HepG2 (cell line): ENCODE data around the gene RBBP8NL. TPM values are rescaled to one million over a fixed set of nuclear protein-coding genes. Genes with fewer than 3 reads are reported as not detected.
A peak's percentile ranks its signal among the peaks of the same experiment; 100 is the strongest.

Source experiments
- JARID2 ChIP-seq: sonication (generic); formaldehyde crosslinking; IDR thresholded peaks from 2 replicates; pipeline ENCODE4 v1.8.1; 2023; ENCODE audit warnings: missing genetic modification reagents, inconsistent platforms; ENCODE audit not compliant: insufficient replicate concordance
- MEIS1 ChIP-seq: sonication (generic); formaldehyde crosslinking; IDR thresholded peaks from 2 replicates; pipeline ENCODE4 v1.9.0; 2021; ENCODE audit warnings: mild to moderate bottlenecking, missing genetic modification reagents, moderate library complexity, borderline replicate concordance
- MEIS2 ChIP-seq: sonication (generic); formaldehyde crosslinking; IDR thresholded peaks from 2 replicates; pipeline ENCODE4 v1.9.0; 2021; ENCODE audit warnings: mild to moderate bottlenecking, missing genetic modification reagents
- NR1H2 ChIP-seq: sonication (generic); formaldehyde crosslinking; IDR thresholded peaks from 2 replicates; pipeline ENCODE4 v1.8.1; 2022; ENCODE audit warnings: low read depth, missing genetic modification reagents, borderline replicate concordance
- PRPF4 ChIP-seq: fragments of 200-400 bp; formaldehyde crosslinking; IDR thresholded peaks from 2 replicates; pipeline ENCODE4 v1.6.1; 2016; ENCODE audit warnings: low read length, low read depth; ENCODE audit not compliant: poor library complexity, severe bottlenecking
- RELA ChIP-seq: sonication (generic); formaldehyde crosslinking; IDR thresholded peaks from 2 replicates; pipeline ENCODE4 v1.4.0; 2020; ENCODE audit warnings: missing genetic modification reagents
- RXRA ChIP-seq: sonication (generic); formaldehyde crosslinking; IDR thresholded peaks from 2 replicates; pipeline ENCODE4 v1.5.1; 2020; ENCODE audit warnings: missing genetic modification reagents
- SP140L ChIP-seq: sonication (generic); formaldehyde crosslinking; IDR thresholded peaks from 2 replicates; pipeline ENCODE4 v1.4.0; 2020; ENCODE audit warnings: missing genetic modification reagents, borderline replicate concordance
- ZFAT ChIP-seq: sonication (generic); formaldehyde crosslinking; conservative IDR thresholded peaks from 2 replicates; pipeline ENCODE4 v1.8.1; 2023; ENCODE audit warnings: missing genetic modification reagents, inconsistent platforms
- ZNF264 ChIP-seq: sonication (generic); formaldehyde crosslinking; IDR thresholded peaks from 2 replicates; pipeline ENCODE4 v1.4.0; 2020; ENCODE audit warnings: missing genetic modification reagents
- ZNF850 ChIP-seq: sonication (generic); formaldehyde crosslinking; conservative IDR thresholded peaks from 2 replicates; pipeline ENCODE4 v1.9.0; 2021; ENCODE audit warnings: mild to moderate bottlenecking, missing genetic modification reagents
- polyA plus RNA-seq, 8 experiments: library from polyadenylated mRNA; depleted of rRNA in 3 of 8; stranded (reverse) in 7 of 8; unstranded in 1 of 8; fragments of >200 nt; fragmentation: Illumina TruSeq in 4 of 8; extraction: Trizol in 4 of 8; gene quantifications; 2 replicates each; pipeline versions ENCODE4 v1.2.1 to v1.2.3, GENCODE V29; 2011 to 2016; ENCODE audit warnings: low read depth in 4 of 8, missing spikeins in 1 of 8, mixed read lengths in 1 of 8; ENCODE audit not compliant: insufficient read depth in 1 of 8
- total RNA-seq, 5 experiments: library from RNA; depleted of rRNA; stranded (reverse); fragments of >200 nt; fragmentation: Illumina TruSeq; extraction: Trizol; gene quantifications; 2 replicates each; pipeline ENCODE4 v1.2.3, GENCODE V29; 2016; ENCODE audit warnings: low read depth in 1 of 5
- TF ChIP-seq, protein P1 (sequence below), 2 experiments: fragments of 450-650 bp in 1 of 2; sonication (generic) in 1 of 2; formaldehyde crosslinking in 1 of 2; IDR thresholded peaks; 2 replicates each; pipeline versions ENCODE4 v1.6.1 to v1.8.0; 2016 to 2022; ENCODE audit warnings: antibody characterized with exemption in 1 of 2, mild to moderate bottlenecking in 1 of 2, missing genetic modification reagents in 1 of 2
- TF ChIP-seq, protein P2 (sequence below): sonication (generic); formaldehyde crosslinking; IDR thresholded peaks from 2 replicates; pipeline ENCODE4 v1.5.0; 2020; ENCODE audit warnings: missing genetic modification reagents
- TF ChIP-seq, protein P3 (sequence below): sonication (generic); formaldehyde crosslinking; IDR thresholded peaks from 2 replicates; pipeline ENCODE4 v1.5.0; 2020; ENCODE audit warnings: missing genetic modification reagents, mild to moderate bottlenecking, borderline replicate concordance

RBBP8NL gene
- total and polyA plus RNA-seq, 2 of the 13 experiments (the other 11 are each of a cell fraction or from before 2014, with no cell fraction given) = 0.69 to 0.86 TPM

DNA sequence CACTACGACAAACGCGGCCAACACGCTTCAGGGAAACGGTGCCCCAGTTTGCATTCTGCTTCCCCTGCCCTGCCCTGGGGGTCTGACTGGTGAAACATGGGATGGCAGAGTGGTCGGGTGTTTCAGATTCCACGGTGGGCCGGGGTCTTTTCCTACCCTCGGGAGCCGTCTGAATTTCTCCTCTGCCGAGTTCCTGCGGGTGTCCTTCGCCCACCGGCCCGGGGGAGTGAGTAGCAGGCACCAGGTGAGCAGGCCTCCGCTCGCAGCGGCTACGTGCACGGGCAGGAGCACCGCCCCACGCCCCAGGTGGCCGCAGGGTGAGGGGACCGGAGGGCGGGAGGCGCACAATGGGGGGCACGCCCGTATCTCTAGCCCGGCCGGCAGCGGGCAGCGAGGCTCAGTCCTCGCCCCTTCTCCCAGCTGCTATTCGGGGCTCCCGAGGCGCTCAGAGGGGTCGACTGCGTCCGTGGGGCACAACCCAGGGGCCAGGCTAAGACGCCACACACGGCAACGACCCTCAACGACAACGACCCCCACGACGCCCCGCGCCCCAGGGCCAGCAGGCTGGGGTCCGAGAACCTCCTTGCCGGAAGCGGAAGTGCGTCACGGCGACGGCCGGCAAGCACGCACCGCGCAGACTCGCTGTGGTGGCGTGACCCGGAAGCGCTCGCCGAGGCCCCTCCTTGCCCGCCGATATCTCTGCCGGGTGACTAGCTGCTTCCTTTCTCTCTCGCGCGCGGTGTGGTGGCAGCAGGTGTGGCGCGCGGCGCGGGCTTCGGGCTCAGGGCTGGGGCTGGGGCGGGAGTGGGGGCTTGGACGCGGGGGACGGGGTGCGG lies 40.7 kb downstream of the RBBP8NL start, which contains the start of gene RPS21 (continued):
- TF ChIP-seq SP140L (CRISPR knock-in tag) = peak; percentile 87; the same call in 1 of the 2 replicates
- TF ChIP-seq RELA = peak; percentile 93; the same call in 1 of the 2 replicates
- TF ChIP-seq, protein P1, sequence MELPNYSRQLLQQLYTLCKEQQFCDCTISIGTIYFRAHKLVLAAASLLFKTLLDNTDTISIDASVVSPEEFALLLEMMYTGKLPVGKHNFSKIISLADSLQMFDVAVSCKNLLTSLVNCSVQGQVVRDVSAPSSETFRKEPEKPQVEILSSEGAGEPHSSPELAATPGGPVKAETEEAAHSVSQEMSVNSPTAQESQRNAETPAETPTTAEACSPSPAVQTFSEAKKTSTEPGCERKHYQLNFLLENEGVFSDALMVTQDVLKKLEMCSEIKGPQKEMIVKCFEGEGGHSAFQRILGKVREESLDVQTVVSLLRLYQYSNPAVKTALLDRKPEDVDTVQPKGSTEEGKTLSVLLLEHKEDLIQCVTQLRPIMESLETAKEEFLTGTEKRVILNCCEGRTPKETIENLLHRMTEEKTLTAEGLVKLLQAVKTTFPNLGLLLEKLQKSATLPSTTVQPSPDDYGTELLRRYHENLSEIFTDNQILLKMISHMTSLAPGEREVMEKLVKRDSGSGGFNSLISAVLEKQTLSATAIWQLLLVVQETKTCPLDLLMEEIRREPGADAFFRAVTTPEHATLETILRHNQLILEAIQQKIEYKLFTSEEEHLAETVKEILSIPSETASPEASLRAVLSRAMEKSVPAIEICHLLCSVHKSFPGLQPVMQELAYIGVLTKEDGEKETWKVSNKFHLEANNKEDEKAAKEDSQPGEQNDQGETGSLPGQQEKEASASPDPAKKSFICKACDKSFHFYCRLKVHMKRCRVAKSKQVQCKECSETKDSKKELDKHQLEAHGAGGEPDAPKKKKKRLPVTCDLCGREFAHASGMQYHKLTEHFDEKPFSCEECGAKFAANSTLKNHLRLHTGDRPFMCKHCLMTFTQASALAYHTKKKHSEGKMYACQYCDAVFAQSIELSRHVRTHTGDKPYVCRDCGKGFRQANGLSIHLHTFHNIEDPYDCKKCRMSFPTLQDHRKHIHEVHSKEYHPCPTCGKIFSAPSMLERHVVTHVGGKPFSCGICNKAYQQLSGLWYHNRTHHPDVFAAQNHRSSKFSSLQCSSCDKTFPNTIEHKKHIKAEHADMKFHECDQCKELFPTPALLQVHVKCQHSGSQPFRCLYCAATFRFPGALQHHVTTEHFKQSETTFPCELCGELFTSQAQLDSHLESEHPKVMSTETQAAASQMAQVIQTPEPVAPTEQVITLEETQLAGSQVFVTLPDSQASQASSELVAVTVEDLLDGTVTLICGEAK (IDR thresholded peaks at IDR 0.05) = peak; percentile 95
- TF ChIP-seq, protein P1 (CRISPR knock-in tag; IDR thresholded peaks at IDR 0.05) = no peak; the same call in 1 of the 2 replicates
- peak; percentile 52; the same call in 1 of the 2 replicates for TF ChIP-seq RXRA (CRISPR knock-in tag)
- no peak; the same call in 1 of the 2 replicates for TF ChIP-seq ZNF264
- TF ChIP-seq, protein P2, sequence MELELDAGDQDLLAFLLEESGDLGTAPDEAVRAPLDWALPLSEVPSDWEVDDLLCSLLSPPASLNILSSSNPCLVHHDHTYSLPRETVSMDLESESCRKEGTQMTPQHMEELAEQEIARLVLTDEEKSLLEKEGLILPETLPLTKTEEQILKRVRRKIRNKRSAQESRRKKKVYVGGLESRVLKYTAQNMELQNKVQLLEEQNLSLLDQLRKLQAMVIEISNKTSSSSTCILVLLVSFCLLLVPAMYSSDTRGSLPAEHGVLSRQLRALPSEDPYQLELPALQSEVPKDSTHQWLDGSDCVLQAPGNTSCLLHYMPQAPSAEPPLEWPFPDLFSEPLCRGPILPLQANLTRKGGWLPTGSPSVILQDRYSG = no peak
- peak; percentile 42; the same call in 1 of the 2 replicates for TF ChIP-seq MEIS1 (CRISPR knock-in tag)
- TF ChIP-seq MEIS2 (CRISPR knock-in tag) = peak; percentile 61; the same call in 1 of the 2 replicates
- no peak for TF ChIP-seq JARID2
- 0 out of 2 replicates have a peak, but pooled peaks have one; percentile 70 for TF ChIP-seq ZFAT (CRISPR knock-in tag)
- TF ChIP-seq, protein P3, sequence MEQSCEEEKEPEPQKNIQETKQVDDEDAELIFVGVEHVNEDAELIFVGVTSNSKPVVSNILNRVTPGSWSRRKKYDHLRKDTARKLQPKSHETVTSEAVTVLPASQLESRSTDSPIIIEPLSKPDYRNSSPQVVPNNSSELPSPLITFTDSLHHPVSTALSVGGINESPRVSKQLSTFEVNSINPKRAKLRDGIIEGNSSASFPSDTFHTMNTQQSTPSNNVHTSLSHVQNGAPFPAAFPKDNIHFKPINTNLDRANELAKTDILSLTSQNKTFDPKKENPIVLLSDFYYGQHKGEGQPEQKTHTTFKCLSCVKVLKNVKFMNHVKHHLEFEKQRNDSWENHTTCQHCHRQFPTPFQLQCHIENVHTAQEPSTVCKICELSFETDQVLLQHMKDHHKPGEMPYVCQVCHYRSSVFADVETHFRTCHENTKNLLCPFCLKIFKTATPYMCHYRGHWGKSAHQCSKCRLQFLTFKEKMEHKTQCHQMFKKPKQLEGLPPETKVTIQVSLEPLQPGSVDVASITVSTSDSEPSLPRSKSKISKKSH (CRISPR knock-in tag) = peak; percentile 60; the same call in 1 of the 2 replicates
- TF ChIP-seq NR1H2 (CRISPR knock-in tag) = no peak
- TF ChIP-seq ZNF850 (CRISPR knock-in tag) = 0 out of 2 replicates have a peak, but pooled peaks have one; percentile 54
- TF ChIP-seq PRPF4 = no peak
